NCI-H1417 treated with DMSO at 0.1 percent for 48 hours (cell line): ENCODE measurements around the gene LRRC75B.
"Not testable (repeated sequence)": the region's sequence is repeated elsewhere in the genome, so short reads cannot be mapped to it uniquely, and the experiment has no call there.

ENCODE experiments used
- DNase-seq: peaks from one replicate; lab custom pipeline; 2025; lab: John Stamatoyannopoulos, UW

Gene LRRC75B

GRCh38 chr22:24553597-24554312, 39.1 kb downstream of the LRRC75B start:
- no peak for DNase-seq

- not testable (repeated sequence) for DNase-seq
Measured at GRCh38 chr22:24552503-24553286, 40.2 kb downstream of the LRRC75B start.

- DNase-seq, result no peak
Measured at GRCh38 chr22:24550902-24551435, 41.9 kb downstream of the LRRC75B start.

GRCh38 chr22:24550028-24550901, 42.6 kb downstream of the LRRC75B start:
- no peak for DNase-seq

- DNase-seq, result no peak
Measured at GRCh38 chr22:24548812-24549211, 44.1 kb downstream of the LRRC75B start.

GRCh38 chr22:24543679-24544243, 49.1 kb downstream of the LRRC75B start:
- DNase-seq, result no peak

GRCh38 chr22:24543185-24543601, 49.7 kb downstream of the LRRC75B start:
- no peak for DNase-seq

- no peak for DNase-seq
Measured at GRCh38 chr22:24542641-24543040, 50.2 kb downstream of the LRRC75B start.

GRCh38 chr22:24541681-24542515, 51.0 kb downstream of the LRRC75B start:
- DNase-seq, result no peak

- DNase-seq, result no peak
Measured at GRCh38 chr22:24540470-24540869, 52.4 kb downstream of the LRRC75B start.

- no peak for DNase-seq
Measured at GRCh38 chr22:24536089-24536488, 56.8 kb downstream of the LRRC75B start.
